Nucleus accumbens (tissue), 56 donors: ENCODE results near the gene BTBD18.

ENCODE experiments used
- DNase-seq, 56 donors: peaks; one replicate each; lab custom pipeline; 2025; lab: John Stamatoyannopoulos, UW

BTBD18 gene

DNA sequence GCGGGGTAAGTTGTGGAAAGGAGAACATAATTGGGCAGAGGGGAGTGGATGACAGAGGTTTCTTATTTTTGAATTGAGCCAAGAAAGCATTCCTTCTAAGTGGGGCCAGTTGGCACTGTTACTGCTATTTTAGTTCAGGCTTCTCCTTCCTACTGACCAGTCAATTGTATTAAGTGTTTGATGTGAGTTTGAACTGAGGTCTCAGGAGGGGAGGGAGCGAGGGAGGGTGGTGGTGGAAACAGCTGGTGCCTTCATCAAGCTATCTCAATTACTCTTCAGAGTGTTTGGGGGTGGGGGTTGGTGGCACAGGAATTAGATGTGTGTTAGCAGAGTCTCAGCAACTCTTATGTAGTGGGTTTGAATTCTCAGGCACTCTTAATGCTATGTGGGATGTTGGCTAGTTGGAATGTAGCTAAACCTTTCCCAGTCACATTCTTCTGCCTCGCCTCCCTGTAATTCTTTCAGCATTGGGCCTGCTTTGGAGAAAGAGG is 24.5 kb upstream of the BTBD18 start:
- no peak for DNase-seq

DNA sequence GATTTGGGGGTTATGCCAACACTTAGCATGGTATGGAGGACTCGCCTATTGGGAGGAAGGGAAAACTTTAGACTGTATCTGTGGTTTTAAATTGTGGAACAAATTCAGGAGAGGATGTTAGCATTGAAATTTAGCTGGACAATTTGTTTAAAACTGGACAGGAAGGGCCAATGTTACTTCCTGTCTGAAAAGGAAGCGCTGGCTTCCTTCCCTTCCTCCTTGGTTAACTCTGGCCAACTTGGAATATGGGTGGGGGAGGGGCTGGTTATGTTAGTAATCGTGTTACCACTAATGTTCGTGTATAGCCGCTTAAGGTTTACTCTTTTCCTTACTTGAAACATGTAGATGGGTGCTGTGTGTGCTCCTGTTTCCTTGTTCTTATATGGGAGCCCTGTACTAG is 23.9 kb upstream of the BTBD18 start:
- DNase-seq, result no peak

DNA sequence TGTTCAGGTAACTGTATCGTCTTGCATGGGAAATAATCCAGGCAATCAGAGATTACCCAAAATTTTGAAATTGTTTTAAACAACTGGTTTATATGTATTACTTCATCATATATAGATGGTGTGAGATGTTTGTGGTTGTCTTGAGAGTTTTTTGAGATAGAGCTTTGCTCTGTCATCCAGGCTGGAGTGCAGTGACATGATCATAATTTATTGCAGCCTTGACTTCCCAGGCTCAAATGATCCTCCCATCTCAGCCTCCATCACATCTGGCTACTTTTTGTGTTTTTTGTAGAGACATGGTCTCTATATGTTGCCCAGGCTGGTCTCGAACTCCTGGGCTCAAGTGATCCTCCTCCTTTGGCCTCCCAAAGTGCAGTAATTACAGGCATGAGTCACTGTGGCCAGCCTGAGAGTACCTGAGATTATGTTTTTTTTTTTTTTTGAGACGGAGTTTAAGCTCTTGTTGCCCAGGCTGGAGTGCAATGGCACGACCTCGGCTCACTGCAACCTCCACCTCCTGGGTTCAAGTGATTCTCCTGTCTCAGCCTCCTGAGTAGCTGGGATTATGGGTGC is 21.5 kb upstream of the BTBD18 start:
- DNase-seq, result no peak

DNA sequence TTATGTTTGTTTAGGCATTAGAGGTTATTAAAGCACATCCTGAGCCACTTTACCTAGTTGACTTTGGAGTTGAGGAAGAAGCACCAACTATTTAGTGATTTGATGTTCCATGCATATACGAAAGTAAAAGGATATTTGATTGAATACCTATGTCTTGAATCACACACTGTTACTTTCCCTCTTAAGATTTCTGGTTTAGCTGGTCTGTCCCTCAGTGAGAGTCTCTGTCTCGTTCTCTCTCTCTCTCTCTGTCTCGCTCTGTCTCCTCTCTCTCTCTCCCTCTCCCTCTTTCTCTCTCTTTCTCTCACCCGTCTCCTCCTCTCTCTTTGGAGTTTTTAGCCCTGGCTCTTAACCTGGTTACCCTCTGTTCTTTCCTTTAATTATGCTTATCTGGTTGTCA is 20.9 kb upstream of the BTBD18 start:
- DNase-seq, result no peak

DNA sequence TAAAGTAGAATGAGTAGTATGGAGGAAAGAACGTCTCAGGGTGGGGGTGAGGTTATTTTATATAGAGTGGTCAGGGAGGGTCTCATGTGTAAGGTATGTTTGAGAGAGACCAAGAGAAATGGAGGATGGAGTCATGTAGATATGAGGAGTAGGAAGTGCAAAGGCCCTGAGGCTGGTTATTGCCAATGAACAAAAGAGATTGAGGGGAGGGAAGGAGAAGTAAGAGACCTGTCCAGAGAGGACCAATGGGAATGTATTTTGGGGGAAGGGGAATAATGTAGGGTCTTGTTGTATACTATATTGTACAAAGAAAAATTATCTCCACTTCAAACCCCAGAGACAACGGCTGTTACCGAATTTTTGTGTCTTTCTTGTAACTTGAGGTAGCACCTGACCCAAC is 19.7 kb upstream of the BTBD18 start:
- DNase-seq, result no peak

DNA sequence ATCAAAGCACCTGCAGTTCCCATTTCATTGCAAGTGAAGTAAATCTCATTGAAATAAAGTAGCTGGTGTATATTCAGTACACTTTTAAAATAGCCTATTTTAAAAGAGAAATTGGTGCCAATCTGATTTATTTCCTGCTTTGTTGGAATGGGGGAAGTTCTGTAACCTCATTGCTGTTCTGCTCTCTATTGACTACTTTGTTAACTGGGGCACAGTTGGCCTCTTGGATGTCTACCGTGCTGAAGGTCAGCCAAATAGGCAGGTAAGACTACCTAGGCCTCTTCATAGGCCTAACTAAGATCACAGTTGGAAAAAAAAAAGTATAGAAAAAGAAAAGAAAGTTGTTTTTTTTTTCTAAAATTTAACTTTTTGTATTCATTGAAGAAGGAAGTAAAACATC is 19.2 kb upstream of the BTBD18 start:
- no peak for DNase-seq

DNA sequence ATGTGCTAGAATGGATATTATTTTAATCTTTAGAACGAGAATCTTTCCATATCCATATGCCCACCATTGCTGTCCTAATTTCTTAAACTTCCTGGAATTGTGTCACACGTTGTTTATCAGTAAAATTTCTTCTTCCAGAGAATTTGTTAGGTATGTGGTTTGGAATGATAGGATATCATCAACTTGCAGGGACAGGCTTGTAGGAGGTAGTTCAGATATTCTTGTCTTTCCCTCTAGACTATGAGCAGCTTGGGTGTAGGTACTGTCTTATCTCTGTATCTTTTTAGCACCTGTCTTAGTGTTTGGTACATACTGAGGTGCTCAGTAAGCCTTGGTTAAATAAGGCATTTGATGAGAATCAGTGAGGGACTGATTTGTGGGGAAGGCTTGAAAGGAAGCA is 13.4 kb upstream of the BTBD18 start:
- no peak for DNase-seq

DNA sequence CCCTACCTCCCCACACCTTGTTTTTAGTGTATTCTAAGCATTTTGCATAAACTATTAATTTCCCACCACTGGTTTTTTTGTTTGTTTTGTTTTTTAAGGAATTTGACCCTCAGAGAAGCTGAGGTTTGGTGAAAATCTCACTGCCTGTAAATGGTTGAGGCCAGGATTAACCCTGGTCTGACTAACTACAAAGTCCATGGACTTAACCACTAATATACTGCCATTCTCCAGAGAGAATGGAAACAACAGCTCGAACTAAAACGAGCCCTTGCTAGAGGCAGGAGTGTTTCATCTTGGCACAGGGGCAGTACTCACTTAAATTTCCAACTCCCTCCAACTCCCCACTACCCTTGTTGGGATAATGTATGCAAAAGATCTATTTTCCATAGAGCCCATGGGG is 12.9 kb upstream of the BTBD18 start:
- DNase-seq, result no peak

DNA sequence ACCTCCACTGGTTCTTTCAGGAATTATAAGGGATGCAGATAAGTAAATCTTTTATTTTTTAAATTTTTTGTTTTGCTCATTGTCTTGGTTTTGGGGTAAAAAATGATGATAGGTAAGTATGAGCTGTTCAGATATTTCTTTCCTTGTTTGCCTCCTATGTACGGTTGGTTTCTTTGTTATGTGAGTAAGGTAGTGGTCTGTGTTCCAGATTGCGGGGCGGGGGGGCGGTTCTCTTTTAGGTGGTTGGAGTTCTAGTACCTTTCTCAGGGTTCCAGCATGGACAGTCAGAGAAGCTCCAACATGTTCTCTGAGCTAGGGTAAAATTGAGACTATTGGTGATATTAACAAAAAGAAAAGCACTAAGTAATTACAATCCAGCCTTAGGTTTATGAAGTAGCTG is 12.4 kb upstream of the BTBD18 start:
- no peak for DNase-seq

DNA sequence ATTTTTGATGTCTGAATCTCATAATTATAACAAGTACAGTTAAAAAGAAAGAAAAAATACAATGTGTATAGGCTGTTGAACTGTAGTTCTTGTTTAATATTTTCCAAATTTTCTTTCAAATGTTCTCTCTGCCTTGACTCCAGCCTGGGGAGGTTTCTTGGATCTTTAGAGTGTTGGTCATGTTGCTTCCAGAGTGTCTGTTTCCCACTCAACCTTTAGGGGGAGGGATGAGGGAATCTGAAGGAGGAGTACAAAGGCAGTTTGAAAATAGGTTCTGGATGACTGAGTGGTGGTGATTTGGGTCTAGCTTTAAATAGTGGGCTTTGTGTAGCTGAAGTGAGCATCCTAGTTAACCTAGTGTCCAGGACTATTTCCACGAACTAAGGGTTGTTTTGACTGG is 11.9 kb upstream of the BTBD18 start:
- DNase-seq, result peak in 3 of 56 donors; percentile 6 to 9 (median 9)

DNA sequence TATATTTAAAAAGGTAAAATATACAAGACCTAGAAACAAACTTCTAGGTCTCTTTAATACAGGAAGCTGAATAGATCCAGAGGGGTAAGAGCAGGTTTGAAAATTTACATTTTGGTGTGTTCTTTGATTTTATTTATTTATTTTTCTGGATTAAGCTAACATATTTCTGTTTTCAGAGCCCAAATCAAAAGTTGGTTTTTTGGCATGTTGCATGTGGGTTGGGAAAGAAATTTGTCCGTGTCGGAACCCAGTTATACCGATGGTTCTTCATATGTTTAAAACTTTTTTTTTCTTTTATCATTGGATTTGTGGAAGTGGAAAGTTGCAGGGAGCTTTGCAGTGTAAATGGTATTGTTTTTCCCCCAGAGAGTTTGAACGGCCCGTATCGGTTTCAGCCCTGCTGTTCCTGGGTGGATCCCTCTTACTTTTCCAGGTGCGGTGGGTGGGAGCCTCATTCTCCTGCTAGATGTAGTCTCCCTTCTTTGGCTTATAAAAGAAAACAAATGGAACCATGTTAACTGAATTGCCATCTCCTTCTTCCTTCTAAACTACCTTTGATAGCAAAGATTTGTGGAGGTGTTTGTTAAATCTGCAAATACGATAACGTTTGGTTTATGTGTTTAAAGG is 10.7 kb upstream of the BTBD18 start:
- DNase-seq, result peak in 4 of 56 donors; percentile 2 to 7 (median 4)

DNA sequence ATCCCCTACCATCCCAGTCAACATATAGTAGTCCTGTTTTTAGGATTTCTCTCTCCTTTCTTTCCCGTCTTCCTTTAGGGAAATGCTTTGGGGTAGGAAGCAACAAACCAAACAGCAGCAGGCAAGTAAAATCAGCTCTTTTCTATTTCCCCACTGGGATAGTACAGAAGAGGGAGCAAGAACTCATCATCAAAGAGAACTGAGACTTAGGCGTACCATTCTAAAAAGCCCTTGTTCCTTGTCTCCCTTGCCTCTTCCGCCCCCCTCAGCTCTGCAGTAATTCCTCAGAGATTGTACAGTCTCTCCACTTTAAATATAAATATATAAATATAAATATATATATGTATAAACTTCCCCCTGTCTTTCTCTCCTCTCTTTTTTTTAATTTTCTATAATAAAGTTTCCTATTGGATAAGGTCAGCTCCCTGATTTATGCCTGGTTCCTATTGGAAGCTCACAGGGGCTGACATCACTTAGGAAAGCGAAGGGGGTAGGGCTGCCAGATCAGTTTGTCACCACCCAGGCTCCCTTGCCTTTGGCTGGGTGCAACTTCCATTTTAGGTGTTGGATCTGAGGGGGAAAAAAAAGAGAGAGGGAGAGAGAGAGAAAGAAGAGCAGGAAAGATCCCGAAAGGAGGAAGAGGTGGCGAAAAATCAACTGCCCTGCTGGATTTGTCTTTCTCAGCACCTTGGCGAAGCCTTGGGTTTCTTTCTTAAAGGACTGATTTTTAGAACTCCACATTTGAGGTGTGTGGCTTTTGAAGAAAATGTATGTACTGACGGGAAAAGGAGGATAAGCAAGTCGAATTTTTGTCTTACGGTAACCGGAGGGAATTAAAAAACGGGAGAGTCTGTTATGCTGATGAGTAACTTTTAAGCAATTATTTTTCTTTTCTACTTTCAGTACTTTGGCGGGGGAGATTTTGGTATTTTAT is 9.9 kb upstream of the BTBD18 start, which contains the start of gene CTNND1:
CTNND1 (plus strand) TSS at position 502 of the 934 bp plus-strand sequence. CDS start 29,677 bp downstream, outside the sequence.
- DNase-seq, result peak in 55 of 56 donors; percentile 13 to 91 (median 72)

DNA sequence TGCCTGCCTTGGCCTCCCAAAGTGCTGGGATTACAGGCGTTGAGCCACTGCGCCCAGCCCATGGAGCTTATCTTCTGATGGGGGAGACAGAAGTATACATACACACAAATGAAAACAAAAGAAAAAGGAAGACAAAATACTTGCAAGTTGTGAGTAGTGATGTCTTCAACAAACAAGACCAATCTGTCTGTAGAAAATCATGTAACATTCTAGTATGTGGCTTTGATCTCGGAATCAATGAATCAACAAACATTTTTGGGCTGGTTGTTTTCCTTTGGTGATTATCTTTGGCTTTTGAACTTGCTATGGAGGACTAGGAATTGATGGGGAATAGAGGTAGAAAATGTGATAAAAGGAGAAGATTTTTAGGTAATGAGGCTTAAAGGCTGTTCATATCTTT is 6.6 kb upstream of the BTBD18 start:
- DNase-seq, result no peak

DNA sequence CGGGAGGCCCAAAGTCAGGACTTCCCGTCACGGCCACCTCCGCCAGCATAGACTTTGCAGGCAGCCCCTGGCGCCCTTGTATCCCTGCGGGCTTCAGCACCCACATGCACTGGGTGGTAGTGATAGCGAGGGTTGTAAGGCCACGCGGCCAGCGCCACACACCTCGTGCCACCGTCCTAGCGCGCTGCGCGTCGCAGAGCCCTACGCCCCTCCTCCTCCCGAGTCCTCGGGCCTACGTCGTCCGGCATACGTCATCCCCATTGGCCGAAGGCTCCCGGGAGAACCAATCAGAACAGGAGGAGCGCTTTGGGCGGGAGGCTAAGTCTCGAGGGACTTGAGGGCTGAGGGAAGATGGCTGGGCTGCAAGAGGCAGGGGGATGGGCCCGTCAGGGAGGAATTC is 1.3 kb upstream of the BTBD18 start:
- no peak for DNase-seq

DNA sequence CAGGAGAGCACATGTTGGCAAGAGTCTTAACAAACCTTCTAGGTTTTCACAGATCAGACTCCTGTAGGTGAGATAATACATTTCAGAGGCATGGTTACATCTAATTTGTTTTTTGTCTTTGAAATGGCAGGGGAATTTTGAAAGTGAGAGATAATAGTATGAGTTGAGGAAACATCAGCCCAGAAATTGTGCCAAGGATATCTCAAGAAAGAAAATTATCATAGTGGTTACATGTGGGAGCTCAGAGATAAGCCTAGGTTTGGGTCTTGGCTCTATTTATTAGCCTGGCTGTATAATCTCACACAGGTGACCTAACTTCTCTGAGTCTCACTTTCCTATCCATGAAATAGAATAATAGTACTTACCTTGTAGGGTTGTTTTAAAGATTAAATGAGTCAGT is 443 bp downstream of the BTBD18 start:
- no peak for DNase-seq

DNA sequence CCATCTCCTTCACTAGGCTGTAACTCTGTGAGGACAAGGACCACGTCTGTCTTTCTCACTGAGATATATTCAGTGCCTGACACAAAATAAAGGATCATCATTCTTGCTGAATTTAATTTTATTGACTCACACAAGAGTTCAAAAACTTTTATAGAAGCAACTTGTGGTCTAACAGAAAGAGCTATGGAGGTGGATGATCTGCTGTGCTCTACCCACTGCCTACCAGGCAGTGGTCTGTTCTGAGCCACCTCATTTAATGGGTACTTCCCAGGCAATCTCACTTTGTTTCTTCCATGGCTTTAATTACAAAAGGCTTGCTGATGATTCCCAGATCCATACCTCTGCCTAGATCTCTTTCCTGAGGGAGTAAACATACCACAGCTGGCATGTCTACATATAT is 4.7 kb downstream of the BTBD18 start:
- no peak for DNase-seq

DNA sequence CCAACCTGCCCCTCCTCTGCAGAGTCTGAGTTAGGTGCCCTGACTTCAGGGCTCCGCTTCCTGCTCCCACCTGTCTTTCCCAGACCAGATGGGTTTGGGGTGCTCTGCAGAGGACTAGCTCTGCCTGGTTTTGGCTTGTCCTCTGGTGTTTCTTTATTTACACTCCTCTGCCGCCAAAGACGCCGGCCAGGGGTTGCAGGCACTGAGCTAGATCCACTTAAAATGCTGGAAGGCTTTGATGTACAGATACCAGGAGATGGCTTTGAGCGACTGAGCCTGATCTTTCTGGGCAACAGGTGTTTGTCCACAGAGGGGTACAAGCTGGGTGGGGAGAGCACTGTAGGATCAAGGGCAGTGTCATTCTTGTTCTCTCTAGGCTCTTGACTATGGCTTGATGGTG is 6.4 kb downstream of the BTBD18 start:
- DNase-seq, result no peak

DNA sequence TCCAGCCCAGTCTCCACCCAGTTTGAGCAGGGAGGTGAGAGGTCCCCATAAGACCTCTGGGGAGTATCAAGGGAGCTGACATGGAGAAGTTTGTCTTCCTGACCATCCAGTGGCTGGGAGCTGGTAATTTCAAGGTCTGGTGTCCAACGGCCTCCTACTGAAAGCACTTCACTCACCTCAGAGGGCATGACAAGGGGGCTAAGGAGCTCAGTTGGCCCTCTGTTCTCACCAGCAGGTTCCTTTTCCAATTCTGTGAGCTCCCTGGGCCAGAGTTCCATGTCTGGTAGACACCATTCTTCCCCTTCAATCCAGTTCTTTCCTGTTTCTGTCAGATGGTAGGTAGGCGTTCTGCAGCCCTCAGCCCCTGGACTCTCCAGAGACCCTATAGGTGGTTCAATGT is 7.3 kb downstream of the BTBD18 start:
- DNase-seq, result no peak

DNA sequence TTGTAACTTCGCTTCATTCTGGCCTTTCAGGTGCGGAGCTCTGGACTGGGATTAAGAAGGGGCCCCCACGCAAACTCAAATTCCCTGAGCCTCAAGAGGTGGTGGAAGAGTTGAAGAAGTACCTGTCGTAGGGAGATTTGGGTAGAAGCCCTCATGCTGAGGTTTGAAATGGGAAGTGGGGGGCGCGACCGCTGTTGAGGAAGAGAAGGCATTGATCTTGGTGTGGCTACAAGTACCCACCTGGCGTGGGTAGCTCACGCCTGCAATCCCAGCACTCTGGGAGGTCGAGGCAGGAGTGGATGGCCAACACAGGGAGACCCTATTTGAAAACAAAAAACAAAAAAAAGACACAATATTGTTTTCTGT is 9.5 kb downstream of the BTBD18 start:
- DNase-seq, result no peak

DNA sequence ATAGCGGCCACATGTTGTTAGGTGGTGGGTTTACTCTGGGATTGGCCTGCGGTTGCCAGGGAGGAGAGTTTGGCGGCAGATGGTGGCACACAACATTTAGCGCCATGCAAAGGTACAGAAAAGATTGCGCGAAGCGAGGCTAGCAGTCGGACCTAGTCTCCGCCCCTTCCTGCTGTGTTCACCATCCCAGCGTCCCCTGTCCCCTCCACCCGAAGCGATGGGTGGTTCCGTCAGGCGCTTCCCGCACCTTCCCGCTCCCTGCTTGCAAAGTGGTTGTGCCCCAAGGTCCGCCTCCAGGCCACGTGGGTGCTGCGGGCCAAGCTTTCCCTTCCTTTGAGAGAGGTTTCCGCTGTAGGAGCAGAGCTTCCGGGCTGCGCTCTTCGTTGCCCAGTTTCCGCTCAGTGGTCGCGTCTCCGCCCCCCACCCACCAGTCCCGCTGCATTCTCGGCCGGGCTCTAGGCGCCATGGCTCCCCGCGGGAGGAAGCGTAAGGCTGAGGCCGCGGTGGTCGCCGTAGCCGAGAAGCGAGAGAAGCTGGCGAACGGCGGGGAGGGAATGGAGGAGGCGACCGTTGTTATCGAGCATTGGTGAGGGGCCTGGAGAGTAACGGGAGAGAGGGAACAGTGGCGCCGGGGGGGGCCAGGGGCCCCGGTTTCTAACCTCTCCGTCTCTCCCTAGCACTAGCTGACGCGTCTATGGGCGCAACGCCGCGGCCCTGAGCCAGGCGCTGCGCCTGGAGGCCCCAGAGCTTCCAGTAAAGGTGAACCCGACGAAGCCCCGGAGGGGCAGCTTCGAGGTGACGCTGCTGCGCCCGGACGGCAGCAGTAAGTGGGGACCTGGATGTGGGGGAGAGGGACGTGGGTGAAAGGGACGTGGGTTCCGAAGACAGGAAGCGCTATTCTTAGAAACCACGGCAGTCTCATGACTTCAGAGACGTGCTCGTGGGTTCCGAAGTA is 10.2 kb downstream of the BTBD18 start, which contains the start of gene SELENOH:
SELENOH (plus strand) TSS at position 360 of the 955 bp plus-strand sequence; CDS start at position 465, 105 bp downstream.
- DNase-seq, result peak; percentile 59 to 98 (median 93)
